GM12892 (cell line): ENCODE data around the gene MMP10.

Experiments
- POLR2A ChIP-seq: IDR thresholded peaks from 2 replicates; pipeline ENCODE4 v1.6.1; 2011; ENCODE audit warnings: low read depth, low read length, control low read depth
- TAF1 ChIP-seq: IDR thresholded peaks from 2 replicates; pipeline ENCODE4 v1.6.1; 2011; ENCODE audit warnings: low read depth, mild to moderate bottlenecking, control low read depth, low read length, borderline replicate concordance

GRCh38 chr11:102722821-102723220, 57.6 kb downstream of the MMP10 start:
- no peak for TF ChIP-seq TAF1
- no peak for TF ChIP-seq POLR2A
